GM18951 (cell line): ENCODE measurements around the gene LAMA5.

Experiments
- POLR2A ChIP-seq: IDR thresholded peaks from 4 replicates; pipeline ENCODE4 v1.6.1; 2011; ENCODE audit warnings: mild to moderate bottlenecking; ENCODE audit not compliant: insufficient read length, insufficient read depth; ENCODE audit errors: extremely low read depth
- in situ Hi-C: fragments of 300-500 bp; cut with MboI; formaldehyde crosslinking; loops from one replicate; pipeline ENCODE4 v1.12.0; 2022; ENCODE audit warnings: low sequenced_read_pairs, mixed read lengths, inconsistent platforms; ENCODE audit not compliant: unreplicated experiment

The LAMA5 gene

GRCh38 chr20:62360854-62361798, 6.0 kb downstream of the LAMA5 start:
- no peak for TF ChIP-seq POLR2A
- in situ Hi-C loops: no loop called here

GRCh38 chr20:62359491-62360121, 7.5 kb downstream of the LAMA5 start:
- TF ChIP-seq POLR2A: no peak
- in situ Hi-C loops: no loop called here

- in situ Hi-C loops: no loop called here
- no peak for TF ChIP-seq POLR2A
These were observed 8.0 kb downstream of the LAMA5 start for GRCh38 chr20:62359043-62359490.

- no peak for TF ChIP-seq POLR2A
- in situ Hi-C loops: no loop called here
These were observed 8.7 kb downstream of the LAMA5 start for GRCh38 chr20:62358171-62359042.

GRCh38 chr20:62357681-62358080, 9.4 kb downstream of the LAMA5 start:
- no peak for TF ChIP-seq POLR2A
- in situ Hi-C loops: no loop called here

GRCh38 chr20:62357187-62357667, 9.9 kb downstream of the LAMA5 start:
- TF ChIP-seq POLR2A: no peak
- in situ Hi-C loops: no loop called here

GRCh38 chr20:62356589-62357186, 10.4 kb downstream of the LAMA5 start:
- TF ChIP-seq POLR2A: no peak
- in situ Hi-C loops: no loop called here

- in situ Hi-C loops: no loop called here
- TF ChIP-seq POLR2A: no peak
These were observed 11.1 kb downstream of the LAMA5 start for GRCh38 chr20:62355878-62356588.

GRCh38 chr20:62355516-62355877, 11.6 kb downstream of the LAMA5 start:
- no peak for TF ChIP-seq POLR2A
- in situ Hi-C loops: no loop called here

GRCh38 chr20:62354811-62355341, 12.2 kb downstream of the LAMA5 start:
- in situ Hi-C loops: no loop called here
- no peak for TF ChIP-seq POLR2A

GRCh38 chr20:62354031-62354808, 12.9 kb downstream of the LAMA5 start:
- no peak for TF ChIP-seq POLR2A
- in situ Hi-C loops: no loop called here
